ENCODE data around the gene PERM1. TPM values are rescaled to one million over a fixed set of nuclear protein-coding genes. Genes with fewer than 3 reads are reported as not detected.

The PERM1 gene
- polyA plus RNA-seq, 1 donor (not counting 4 experiments of a cell fraction or from before 2014, with no cell fraction given): not detected

DNA sequence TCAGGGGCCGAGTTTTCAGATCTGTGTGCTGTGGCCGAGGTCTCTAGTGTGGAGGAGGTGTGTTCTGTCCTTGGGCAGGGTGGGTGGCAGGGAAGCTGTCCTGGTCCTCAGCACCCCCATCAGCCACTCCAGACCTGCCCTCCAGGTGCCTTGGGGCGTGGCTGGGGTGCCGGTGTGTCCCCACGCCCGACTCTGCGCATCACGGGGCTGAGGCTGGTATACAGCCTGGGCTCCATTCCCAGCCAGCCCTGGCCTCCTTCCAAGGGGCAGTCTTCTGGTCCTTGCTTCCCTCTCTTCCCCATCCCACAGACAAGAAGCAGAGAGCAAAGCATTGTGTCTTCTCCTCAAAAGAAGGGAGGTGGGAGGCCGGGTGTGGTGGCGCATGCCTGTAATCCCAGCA lies 54.1 kb downstream of the PERM1 start:
- H4K20me1 ChIP-seq (ENCODE audit: control insufficient read depth, extremely low read depth, insufficient read depth, low read length): peaks cover 7% of the 10 kb centered on the region
- FAIRE-seq: no peak
- no peak overlapping the region for H3K9ac ChIP-seq (ENCODE audit: control insufficient read depth, extremely low read depth, insufficient read depth, low read length)
- no peaks in the 10 kb centered on the region for H3K9me3 ChIP-seq (ENCODE audit: control insufficient read depth, low read depth, low read length)
- DNase-seq (ENCODE audit: low read depth, low spot score): no peak
- dilution Hi-C loops (cut with MboI; ENCODE audit: extremely low pct_ligation_motif_present, low sequenced_read_pairs): no loop called here
- H3K27me3 ChIP-seq (ENCODE audit: control insufficient read depth, extremely low read depth, insufficient read depth, low read length): peaks cover 94% of the 10 kb centered on the region
- H3K9me1 ChIP-seq (ENCODE audit: control insufficient read depth, extremely low read depth, insufficient read depth, low read length): no peaks in the 10 kb centered on the region
- H3K4me1 ChIP-seq (ENCODE audit: control insufficient read depth, extremely low read depth, insufficient read depth, low read length): peaks cover 3% of the 10 kb centered on the region
- no peak overlapping the region for H3K4me2 ChIP-seq (ENCODE audit: control insufficient read depth, extremely low read depth, insufficient read depth, low read depth, low read length)
- no peak overlapping the region for H3K27ac ChIP-seq (ENCODE audit: control insufficient read depth, insufficient read depth, low read length)
- no peak overlapping the region for H3K4me3 ChIP-seq (ENCODE audit: control insufficient read depth in 2 of 3, extremely low read depth in 1 of 3, insufficient read depth in 2 of 3, low read depth in 1 of 3, low read length in 3 of 3)
- TF ChIP-seq, protein P1, sequence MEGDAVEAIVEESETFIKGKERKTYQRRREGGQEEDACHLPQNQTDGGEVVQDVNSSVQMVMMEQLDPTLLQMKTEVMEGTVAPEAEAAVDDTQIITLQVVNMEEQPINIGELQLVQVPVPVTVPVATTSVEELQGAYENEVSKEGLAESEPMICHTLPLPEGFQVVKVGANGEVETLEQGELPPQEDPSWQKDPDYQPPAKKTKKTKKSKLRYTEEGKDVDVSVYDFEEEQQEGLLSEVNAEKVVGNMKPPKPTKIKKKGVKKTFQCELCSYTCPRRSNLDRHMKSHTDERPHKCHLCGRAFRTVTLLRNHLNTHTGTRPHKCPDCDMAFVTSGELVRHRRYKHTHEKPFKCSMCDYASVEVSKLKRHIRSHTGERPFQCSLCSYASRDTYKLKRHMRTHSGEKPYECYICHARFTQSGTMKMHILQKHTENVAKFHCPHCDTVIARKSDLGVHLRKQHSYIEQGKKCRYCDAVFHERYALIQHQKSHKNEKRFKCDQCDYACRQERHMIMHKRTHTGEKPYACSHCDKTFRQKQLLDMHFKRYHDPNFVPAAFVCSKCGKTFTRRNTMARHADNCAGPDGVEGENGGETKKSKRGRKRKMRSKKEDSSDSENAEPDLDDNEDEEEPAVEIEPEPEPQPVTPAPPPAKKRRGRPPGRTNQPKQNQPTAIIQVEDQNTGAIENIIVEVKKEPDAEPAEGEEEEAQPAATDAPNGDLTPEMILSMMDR (optimal IDR thresholded peaks at IDR 0.05 in 1 of 3, IDR thresholded peaks at IDR 0.05 in 1 of 3, conservative IDR thresholded peaks at IDR 0.05 in 1 of 3; ENCODE audit: extremely low read depth in 1 of 3, insufficient read depth in 2 of 3, low read length in 3 of 3): no peak
- peak; percentile 36 for TF ChIP-seq EZH2 (IDR thresholded peaks at IDR 0.05; ENCODE audit: low read length)
- no peak overlapping the region for H2AFZ ChIP-seq (ENCODE audit: control insufficient read depth, low read length)
- H3K36me3 ChIP-seq (ENCODE audit: control insufficient read depth in 2 of 2, extremely low read depth in 1 of 2, insufficient read depth in 2 of 2, low read length in 2 of 2): no peaks in the 10 kb centered on the region
- no peaks in the 10 kb centered on the region for H3K79me2 ChIP-seq (ENCODE audit: control insufficient read depth, insufficient read depth, low read length)

DNA sequence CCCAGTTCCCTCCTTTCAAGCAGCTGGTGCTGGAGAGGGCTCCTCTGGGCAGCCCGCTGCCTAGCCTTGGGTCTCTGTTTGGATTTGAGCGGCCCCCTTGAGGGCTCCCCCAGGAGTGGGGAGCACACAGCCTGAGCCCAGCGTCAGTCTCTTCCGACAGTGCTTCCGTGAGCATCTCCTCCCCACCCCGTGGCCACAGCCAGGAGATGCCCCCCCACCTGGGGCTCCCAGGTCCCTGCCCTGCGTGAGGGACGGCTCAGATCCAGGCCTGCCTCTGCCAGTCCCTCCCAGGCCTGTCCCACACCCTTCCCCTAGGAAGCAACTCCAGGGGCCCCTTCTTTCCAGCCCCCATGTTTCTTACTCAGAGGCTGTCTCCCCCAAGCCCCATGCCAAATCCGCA lies 54.7 kb downstream of the PERM1 start:
- DNase-seq (ENCODE audit: low read depth, low spot score): no peak
- no peaks in the 10 kb centered on the region for H3K9me1 ChIP-seq (ENCODE audit: control insufficient read depth, extremely low read depth, insufficient read depth, low read length)
- no peak overlapping the region for H3K27ac ChIP-seq (ENCODE audit: control insufficient read depth, insufficient read depth, low read length)
- no peak overlapping the region for H3K4me2 ChIP-seq (ENCODE audit: control insufficient read depth, extremely low read depth, insufficient read depth, low read depth, low read length)
- no peak for FAIRE-seq
- H2AFZ ChIP-seq (ENCODE audit: control insufficient read depth, low read length): no peak overlapping the region
- H3K36me3 ChIP-seq (ENCODE audit: control insufficient read depth in 2 of 2, extremely low read depth in 1 of 2, insufficient read depth in 2 of 2, low read length in 2 of 2): no peaks in the 10 kb centered on the region
- TF ChIP-seq, protein P1 (optimal IDR thresholded peaks at IDR 0.05 in 1 of 3, IDR thresholded peaks at IDR 0.05 in 1 of 3, conservative IDR thresholded peaks at IDR 0.05 in 1 of 3; ENCODE audit: extremely low read depth in 1 of 3, insufficient read depth in 2 of 3, low read length in 3 of 3): no peak
- TF ChIP-seq EZH2 (IDR thresholded peaks at IDR 0.05; ENCODE audit: low read length): no peak
- H3K9ac ChIP-seq (ENCODE audit: control insufficient read depth, extremely low read depth, insufficient read depth, low read length): no peak overlapping the region
- H3K9me3 ChIP-seq (ENCODE audit: control insufficient read depth, low read depth, low read length): no peaks in the 10 kb centered on the region
- H4K20me1 ChIP-seq (ENCODE audit: control insufficient read depth, extremely low read depth, insufficient read depth, low read length): peaks cover 7% of the 10 kb centered on the region
- H3K4me1 ChIP-seq (ENCODE audit: control insufficient read depth, extremely low read depth, insufficient read depth, low read length): peaks cover 3% of the 10 kb centered on the region
- H3K27me3 ChIP-seq (ENCODE audit: control insufficient read depth, extremely low read depth, insufficient read depth, low read length): peaks cover 94% of the 10 kb centered on the region
- H3K79me2 ChIP-seq (ENCODE audit: control insufficient read depth, insufficient read depth, low read length): no peaks in the 10 kb centered on the region
- no peak overlapping the region for H3K4me3 ChIP-seq (ENCODE audit: control insufficient read depth in 2 of 3, extremely low read depth in 1 of 3, insufficient read depth in 2 of 3, low read depth in 1 of 3, low read length in 3 of 3)
- dilution Hi-C loops (cut with MboI; ENCODE audit: extremely low pct_ligation_motif_present, low sequenced_read_pairs): no loop called here

Measured in keratinocyte (primary cell).